Right lobe of liver (tissue), 6 donors: ENCODE data around the gene CTDSP2. TPM values are rescaled to one million over a fixed set of nuclear protein-coding genes. Genes with fewer than 3 reads are reported as not detected.

Experiments
- ATAC-seq, 4 donors: fragments of 200-7000 bp; cut with Tn5 transposase; one replicate each; pipeline ENCODE4 v1.9.1; 2020; ENCODE audit warnings: mild to moderate bottlenecking in 4 of 4, moderate library complexity in 4 of 4
- DNase-seq, 3 donors: peaks; one replicate each; pipeline ENCODE4 v3.0.0-alpha.2; 2020
- H3K27ac ChIP-seq, 3 donors: fragments of 200-600 bp; one replicate each; pipeline ENCODE4 v1.8.0; 2022
- H3K27me3 ChIP-seq, 2 donors: fragments of 200-600 bp; one replicate each; pipeline ENCODE4 v1.8.0; 2022
- H3K36me3 ChIP-seq, 4 donors: fragments of 200-600 bp; sonication (generic) in 1 of 4; one replicate each; pipeline versions ENCODE4 v1.5.1 to v1.8.0; 2017 to 2022; ENCODE audit warnings: control low read depth in 1 of 4
- H3K4me1 ChIP-seq, 4 donors: fragments of 200-600 bp; sonication (generic) in 1 of 4; one replicate each; pipeline versions ENCODE4 v1.5.1 to v1.8.0; 2017 to 2022; ENCODE audit warnings: control low read depth in 1 of 4
- H3K4me3 ChIP-seq, 3 donors: fragments of 200-600 bp; one replicate each; pipeline ENCODE4 v1.8.0; 2022
- H3K9me3 ChIP-seq, 4 donors: fragments of 200-600 bp; sonication (generic) in 1 of 4; one replicate each; pipeline versions ENCODE4 v1.5.1 to v1.8.0; 2017 to 2022; ENCODE audit warnings: control low read depth in 1 of 4
- POLR2A ChIP-seq: fragments of 450-650 bp; IDR thresholded peaks from one replicate; pipeline ENCODE4 v1.6.1; 2017; ENCODE audit warnings: antibody characterized with exemption, mild to moderate bottlenecking
- WGBS: methylation state at CpG from one replicate; pipeline ENCODE4 v1.1.6; 2018; ENCODE audit warnings: low coverage, low lambda C conversion rate; ENCODE audit not compliant: insufficient coverage; ENCODE audit errors: missing lambda C conversion rate; 5-methylcytosine and 5-hydroxymethylcytosine counted together
- intact Hi-C, 2 donors: fragments of 100-400 bp; cut with DNase I; formaldehyde crosslinking; loops; one replicate each; pipeline versions ENCODE4 v1.11.2 to v1.14.1; 2022
- total RNA-seq, 6 experiments: library from RNA; depleted of rRNA in 2 of 6; stranded (reverse); fragments of >200 nt in 2 of 6; fragmentation: NEBNext Ultra II Directional in 3 of 6; extraction: Animal tissue kit (Norgen Biotek cat#: 25700) in 3 of 6; gene quantifications; one replicate each; pipeline versions ENCODE4 v1.1.0 to v1.2.4, GENCODE V29; 2016 to 2023
- TF ChIP-seq, protein P1 (sequence below), 4 donors: fragments of 200-600 bp in 3 of 4; fragments of 450-650 bp in 1 of 4; IDR thresholded peaks; one replicate each; pipeline versions ENCODE4 v1.5.1 to v1.8.0; 2016 to 2022; ENCODE audit warnings: antibody characterized with exemption in 4 of 4, mild to moderate bottlenecking in 2 of 4
- donor health status: DM: no; HTN: yes; CAD: no.
- donor health status: DM: no; HTN: no; CAD: no.
- donor health status: DM: no; HTN: no; CAD: no.
- donor health status: DM: no; HTN: yes; CAD: no.
- donor health status: DM: no; HTN: yes; CAD: no.

Gene CTDSP2
- total RNA-seq, 6 experiments from 2014 or later = 39.3 to 84.2 (median 64.7) TPM

DNA sequence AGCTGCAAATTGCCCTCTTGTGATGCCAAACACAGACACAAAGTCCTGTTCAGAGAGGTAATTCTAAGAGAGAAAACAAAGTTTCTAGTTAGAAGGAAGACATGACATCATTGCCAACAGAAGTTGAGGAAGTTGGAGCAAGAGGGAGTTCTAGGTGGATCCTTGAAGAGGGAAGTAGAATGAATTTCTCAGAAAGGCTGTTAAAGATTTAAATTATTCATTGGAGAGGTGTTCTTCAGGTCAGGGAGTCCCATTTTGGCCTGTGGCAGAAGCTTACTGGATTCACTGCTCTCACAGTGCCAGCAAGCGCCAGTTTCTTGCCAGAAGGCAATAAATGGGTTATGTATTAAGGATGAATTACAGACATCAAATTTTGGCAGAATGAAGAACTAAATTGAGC is 48.6 kb downstream of the CTDSP2 start:
- Histone ChIP-seq H3K4me1 (no peaks in the 10 kb centered on the region), H3K27me3 (no peaks in the 10 kb centered on the region), H3K9me3 (no peaks in the 10 kb centered on the region), H3K36me3 (peaks cover 0 to 74% (median 27%) of the 10 kb centered on the region in 4 donors), H3K4me3 (no peak overlapping the region), H3K27ac (no peak overlapping the region)
- TF ChIP-seq, protein P1, sequence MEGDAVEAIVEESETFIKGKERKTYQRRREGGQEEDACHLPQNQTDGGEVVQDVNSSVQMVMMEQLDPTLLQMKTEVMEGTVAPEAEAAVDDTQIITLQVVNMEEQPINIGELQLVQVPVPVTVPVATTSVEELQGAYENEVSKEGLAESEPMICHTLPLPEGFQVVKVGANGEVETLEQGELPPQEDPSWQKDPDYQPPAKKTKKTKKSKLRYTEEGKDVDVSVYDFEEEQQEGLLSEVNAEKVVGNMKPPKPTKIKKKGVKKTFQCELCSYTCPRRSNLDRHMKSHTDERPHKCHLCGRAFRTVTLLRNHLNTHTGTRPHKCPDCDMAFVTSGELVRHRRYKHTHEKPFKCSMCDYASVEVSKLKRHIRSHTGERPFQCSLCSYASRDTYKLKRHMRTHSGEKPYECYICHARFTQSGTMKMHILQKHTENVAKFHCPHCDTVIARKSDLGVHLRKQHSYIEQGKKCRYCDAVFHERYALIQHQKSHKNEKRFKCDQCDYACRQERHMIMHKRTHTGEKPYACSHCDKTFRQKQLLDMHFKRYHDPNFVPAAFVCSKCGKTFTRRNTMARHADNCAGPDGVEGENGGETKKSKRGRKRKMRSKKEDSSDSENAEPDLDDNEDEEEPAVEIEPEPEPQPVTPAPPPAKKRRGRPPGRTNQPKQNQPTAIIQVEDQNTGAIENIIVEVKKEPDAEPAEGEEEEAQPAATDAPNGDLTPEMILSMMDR (IDR thresholded peaks at IDR 0.05) = no peak
- no peak for TF ChIP-seq POLR2A
- intact Hi-C loops = no loop called here
- DNase-seq (no peak), ATAC-seq (no peak)
- WGBS = 100% methylated on average over 1 of the region's 1 CpG

DNA sequence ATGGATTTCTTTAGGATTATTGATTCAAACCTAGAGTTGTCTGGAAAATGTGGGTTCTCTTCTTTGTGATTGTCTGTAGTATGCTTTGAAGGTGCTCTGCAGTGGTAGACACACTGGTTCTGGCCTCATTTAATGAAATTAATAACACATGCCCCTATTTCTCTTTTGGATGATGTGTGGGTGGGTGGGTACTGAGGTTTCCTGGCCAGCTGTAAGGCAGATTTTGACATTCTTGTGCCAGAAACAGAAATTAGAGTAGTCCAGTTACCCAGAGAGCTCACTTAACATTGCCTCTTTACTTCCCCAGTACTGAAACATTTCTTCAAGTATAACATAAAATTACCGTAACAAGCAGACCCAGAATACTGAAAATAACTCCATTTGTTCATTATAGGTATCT is 49.5 kb downstream of the CTDSP2 start:
- Histone ChIP-seq H3K27me3 (no peaks in the 10 kb centered on the region), H3K4me3 (no peak overlapping the region), H3K9me3 (no peaks in the 10 kb centered on the region), H3K36me3 (peaks cover 0 to 74% (median 30%) of the 10 kb centered on the region in 4 donors), H3K4me1 (no peaks in the 10 kb centered on the region), H3K27ac (no peak overlapping the region)
- no peak for DNase-seq
- intact Hi-C loops = no loop called here
- ATAC-seq = no peak
- WGBS = 100% methylated on average over 1 of the region's 1 CpG
- TF ChIP-seq, protein P1 (IDR thresholded peaks at IDR 0.05) = no peak
- no peak for TF ChIP-seq POLR2A

DNA sequence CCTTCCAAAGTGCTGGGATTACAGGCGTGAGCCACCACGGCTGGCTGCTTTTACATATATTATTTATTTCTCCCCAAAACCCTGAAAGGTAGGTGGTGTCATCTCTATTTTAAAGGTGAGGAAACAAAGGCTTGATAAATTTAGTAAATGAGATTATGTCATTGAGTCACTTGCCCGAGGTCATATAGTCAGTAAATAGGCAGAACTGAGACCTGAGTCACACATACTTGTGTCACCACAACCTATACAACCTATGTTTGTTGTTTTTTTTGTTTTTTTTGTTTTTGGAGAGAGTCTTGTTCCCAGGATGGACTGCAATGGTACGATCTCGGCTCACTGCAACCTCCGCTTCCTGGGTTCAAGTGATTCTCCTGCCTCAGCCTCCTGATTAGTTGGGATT is 51.2 kb downstream of the CTDSP2 start:
- intact Hi-C loops = no loop called here
- no peak overlapping the region for H3K27ac ChIP-seq
- no peaks in the 10 kb centered on the region for H3K9me3 ChIP-seq
- no peak for DNase-seq
- H3K27me3 ChIP-seq = no peaks in the 10 kb centered on the region
- TF ChIP-seq, protein P1 (IDR thresholded peaks at IDR 0.05) = no peak
- TF ChIP-seq POLR2A = no peak
- H3K36me3 ChIP-seq = peaks cover 0 to 62% (median 27%) of the 10 kb centered on the region in 4 donors
- no peak overlapping the region for H3K4me3 ChIP-seq
- WGBS = 92% methylated on average over 5 of the region's 6 CpGs
- no peaks in the 10 kb centered on the region for H3K4me1 ChIP-seq
- no peak for ATAC-seq

DNA sequence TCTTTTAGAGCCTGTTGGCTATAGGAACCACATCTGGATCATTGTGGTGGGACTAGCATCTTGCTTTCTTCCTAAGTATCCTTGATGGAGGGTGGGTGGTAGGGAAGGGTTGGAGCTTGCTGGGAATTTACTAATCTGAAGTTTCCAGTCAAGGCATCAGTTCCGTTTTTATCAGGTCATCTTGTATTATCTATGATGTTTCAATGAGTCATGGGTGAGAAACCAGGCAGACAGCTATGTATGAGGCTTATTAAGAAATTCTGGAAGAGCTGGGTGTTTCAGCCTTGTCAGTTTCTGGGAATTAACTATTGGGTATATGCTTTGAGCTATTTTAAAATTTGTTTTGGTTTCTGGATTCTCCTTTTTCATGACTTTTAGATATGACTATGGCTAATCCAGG is 52.6 kb downstream of the CTDSP2 start:
- Histone ChIP-seq H3K27ac (no peak overlapping the region), H3K27me3 (no peaks in the 10 kb centered on the region), H3K4me1 (no peaks in the 10 kb centered on the region), H3K36me3 (peaks cover 0 to 58% (median 21%) of the 10 kb centered on the region in 4 donors), H3K4me3 (no peak overlapping the region), H3K9me3 (no peaks in the 10 kb centered on the region)
- WGBS = 21% methylated on average over 1 of the region's 1 CpG
- no peak for TF ChIP-seq POLR2A
- TF ChIP-seq, protein P1 (IDR thresholded peaks at IDR 0.05) = no peak
- no peak for DNase-seq
- intact Hi-C loops = no loop called here
- peak in 1 of 4 donors; percentile 56 for ATAC-seq

DNA sequence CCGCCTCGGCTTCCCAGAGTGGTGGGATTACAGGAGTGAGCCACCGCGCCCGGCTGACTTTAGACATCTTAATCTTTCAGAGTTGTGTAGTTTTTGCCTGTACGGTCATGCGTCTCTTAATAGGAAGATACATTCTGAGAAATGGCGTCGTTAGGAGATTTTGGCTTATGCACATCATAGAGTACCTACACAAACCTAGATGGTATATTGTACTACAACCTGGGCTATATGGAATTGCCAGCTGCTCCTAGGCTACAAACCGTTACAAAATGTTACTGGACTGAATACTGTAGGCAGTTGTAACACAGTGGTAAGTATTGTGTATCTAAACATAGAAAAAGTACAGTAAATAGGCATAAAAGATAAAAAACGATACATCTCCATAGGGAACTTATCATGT is 62.7 kb downstream of the CTDSP2 start:
- Histone ChIP-seq H3K27ac (no peak overlapping the region), H3K36me3 (peaks cover 0 to 27% (median 11%) of the 10 kb centered on the region in 4 donors), H3K27me3 (no peaks in the 10 kb centered on the region), H3K4me1 (peaks cover 0 to 17% (median 0%) of the 10 kb centered on the region in 4 donors), H3K4me3 (no peak overlapping the region), H3K9me3 (no peaks in the 10 kb centered on the region)
- TF ChIP-seq POLR2A = no peak
- TF ChIP-seq, protein P1 (IDR thresholded peaks at IDR 0.05) = no peak
- ATAC-seq (no peak), DNase-seq (no peak)
- intact Hi-C loops = no loop called here
- WGBS = 91% methylated on average over 11 of the region's 11 CpGs
